Keratinocyte (primary cell): ENCODE data around the gene EPHB1. TPM values are rescaled to one million over a fixed set of nuclear protein-coding genes. Genes with fewer than 3 reads are reported as not detected.

Experiments used
- DNase-seq: peaks from one replicate; pipeline ENCODE4 v3.0.0-alpha.2; 2011; ENCODE audit warnings: low read depth, missing footprints, low spot score
- FAIRE-seq: peaks from 2 replicates; lab custom pipeline; 2011; peaks lifted over from hg19 to GRCh38; lab: Jason Lieb, UNC
- H2AFZ ChIP-seq: 2 replicates; pipeline ENCODE4 v1.6.0; 2012; ENCODE audit warnings: low read length, control low read depth, inconsistent platforms; ENCODE audit not compliant: control insufficient read depth
- H3K27ac ChIP-seq: 2 replicates; pipeline ENCODE4 v1.5.1; 2011; ENCODE audit warnings: low read length; ENCODE audit not compliant: control insufficient read depth, insufficient read depth
- H3K27me3 ChIP-seq: 3 replicates; pipeline ENCODE4 v1.6.0; 2011; ENCODE audit warnings: low read length; ENCODE audit not compliant: control insufficient read depth, insufficient read depth; ENCODE audit errors: extremely low read depth
- H3K36me3 ChIP-seq, 2 experiments: 2 replicates in 1 of 2; 3 replicates in 1 of 2; pipeline ENCODE4 v1.5.1; 2011; ENCODE audit warnings: low read length in 2 of 2, mild to moderate bottlenecking in 1 of 2; ENCODE audit not compliant: control insufficient read depth in 2 of 2, insufficient read depth in 2 of 2; ENCODE audit errors: extremely low read depth in 1 of 2
- H3K4me1 ChIP-seq: 3 replicates; pipeline ENCODE4 v1.5.1; 2011; ENCODE audit warnings: low read length; ENCODE audit not compliant: control insufficient read depth, insufficient read depth; ENCODE audit errors: extremely low read depth
- H3K4me2 ChIP-seq: 3 replicates; pipeline ENCODE4 v1.6.0; 2011; ENCODE audit warnings: low read depth, low read length; ENCODE audit not compliant: control insufficient read depth, insufficient read depth; ENCODE audit errors: extremely low read depth
- H3K4me3 ChIP-seq, 3 experiments: fragments of 200-600 bp in 1 of 3; sonication (generic) in 1 of 3; 2 replicates in 2 of 3; 3 replicates in 1 of 3; pipeline ENCODE4 v1.5.1; 2011 to 2016; ENCODE audit warnings: low read length in 3 of 3, mild to moderate bottlenecking in 3 of 3, control low read depth in 2 of 3, inconsistent platforms in 1 of 3, low read depth in 1 of 3, mixed read lengths in 1 of 3, mixed run types in 1 of 3, moderate library complexity in 1 of 3; ENCODE audit not compliant: control insufficient read depth in 2 of 3, insufficient read depth in 2 of 3; ENCODE audit errors: extremely low read depth in 1 of 3
- H3K79me2 ChIP-seq: 2 replicates; pipeline ENCODE4 v1.6.0; 2012; ENCODE audit warnings: low read length; ENCODE audit not compliant: control insufficient read depth, insufficient read depth
- H3K9ac ChIP-seq: 3 replicates; pipeline ENCODE4 v1.6.0; 2011; ENCODE audit warnings: low read length; ENCODE audit not compliant: control insufficient read depth, insufficient read depth; ENCODE audit errors: extremely low read depth
- H3K9me1 ChIP-seq: 3 replicates; pipeline ENCODE4 v1.6.0; 2011; ENCODE audit warnings: low read length; ENCODE audit not compliant: control insufficient read depth, insufficient read depth; ENCODE audit errors: extremely low read depth
- H3K9me3 ChIP-seq: 2 replicates; pipeline ENCODE4 v1.5.1; 2012; ENCODE audit warnings: low read depth, low read length; ENCODE audit not compliant: control insufficient read depth
- H4K20me1 ChIP-seq: 3 replicates; pipeline ENCODE4 v1.6.0; 2011; ENCODE audit warnings: low read length; ENCODE audit not compliant: control insufficient read depth, insufficient read depth; ENCODE audit errors: extremely low read depth
- CTCF ChIP-seq, 3 experiments: IDR thresholded peaks in 1 of 3; conservative IDR thresholded peaks in 1 of 3; optimal IDR thresholded peaks in 1 of 3; 2 replicates in 2 of 3; 3 replicates in 1 of 3; pipeline versions ENCODE3 to v1.5.1; 2011; ENCODE audit warnings: low read length in 3 of 3, mild to moderate bottlenecking in 3 of 3, moderate library complexity in 2 of 3, control low read depth in 1 of 3, inconsistent platforms in 1 of 3; ENCODE audit not compliant: insufficient read depth in 2 of 3; ENCODE audit errors: extremely low read depth in 1 of 3
- EZH2 ChIP-seq: IDR thresholded peaks from one replicate; pipeline ENCODE4 v1.6.1; 2012; ENCODE audit warnings: inconsistent platforms, mild to moderate bottlenecking, low read length, moderate library complexity
- dilution Hi-C: fragments of 300-500 bp; cut with MboI; formaldehyde crosslinking; loops from one replicate; pipeline ENCODE4 v1.7.0; 2020; ENCODE audit warnings: low sequenced_read_pairs; ENCODE audit not compliant: extremely low pct_ligation_motif_present
- polyA plus RNA-seq, 5 experiments: library from polyadenylated mRNA; depleted of rRNA in 3 of 5; stranded (reverse) in 3 of 5; stranded (forward) in 1 of 5; unstranded in 1 of 5; fragments of >200 nt; gene quantifications; 1 replicate in 1 of 5; 2 replicates in 3 of 5; 3 replicates in 1 of 5; pipeline versions ENCODE4 v1.2.1 to v1.2.3, GENCODE V29; 2011 to 2012; ENCODE audit warnings: missing spikeins in 2 of 5, low read depth in 1 of 5, low replicate concordance in 1 of 5

EPHB1 gene
- polyA plus RNA-seq, 1 donor (not counting 4 experiments of a cell fraction or from before 2014, with no cell fraction given): 0.01 TPM

- Histone ChIP-seq H4K20me1 (no peaks in the 10 kb centered on the region), H3K36me3 (no peaks in the 10 kb centered on the region), H3K9ac (no peak overlapping the region), H3K79me2 (no peaks in the 10 kb centered on the region), H3K4me3 (no peak overlapping the region), H3K4me1 (no peaks in the 10 kb centered on the region), H2AFZ (no peak overlapping the region), H3K27ac (no peak overlapping the region), H3K27me3 (peaks cover 39% of the 10 kb centered on the region), H3K9me3 (no peaks in the 10 kb centered on the region), H3K4me2 (no peak overlapping the region), H3K9me1 (no peaks in the 10 kb centered on the region)
- DNase-seq (no peak), FAIRE-seq (no peak)
- dilution Hi-C loops: no loop called here
- no peak for TF ChIP-seq CTCF (optimal IDR thresholded peaks at IDR 0.05 in 1 of 3, IDR thresholded peaks at IDR 0.05 in 1 of 3, conservative IDR thresholded peaks at IDR 0.05 in 1 of 3; ENCODE audit: extremely low read depth in 1 of 3, insufficient read depth in 2 of 3, low read length in 3 of 3)
Measured at GRCh38 chr3:134794323-134794722, 737 bp upstream of the EPHB1 start.

- no peak for DNase-seq
- Histone ChIP-seq H3K27ac (no peak overlapping the region), H3K9me1 (no peaks in the 10 kb centered on the region), H3K36me3 (no peaks in the 10 kb centered on the region), H3K27me3 (peaks cover 42% of the 10 kb centered on the region), H3K9ac (no peak overlapping the region), H3K4me1 (no peaks in the 10 kb centered on the region), H3K79me2 (no peaks in the 10 kb centered on the region), H3K9me3 (no peaks in the 10 kb centered on the region), H2AFZ (peak overlapping the region; percentile 78), H3K4me2 (peak overlapping the region; percentile 89), H4K20me1 (no peaks in the 10 kb centered on the region), H3K4me3 (peak overlapping the region; percentile 39 to 60 (median 50))
- TF ChIP-seq CTCF (optimal IDR thresholded peaks at IDR 0.05 in 1 of 3, IDR thresholded peaks at IDR 0.05 in 1 of 3, conservative IDR thresholded peaks at IDR 0.05 in 1 of 3; ENCODE audit: extremely low read depth in 1 of 3, insufficient read depth in 2 of 3, low read length in 3 of 3): no peak
- TF ChIP-seq EZH2: no peak
- FAIRE-seq: no peak
- dilution Hi-C loops: no loop called here
Measured at GRCh38 chr3:134795746-134796280, 753 bp downstream of the EPHB1 start.
